ENCODE results near the gene SLC2A9.

SLC2A9 gene

DNA sequence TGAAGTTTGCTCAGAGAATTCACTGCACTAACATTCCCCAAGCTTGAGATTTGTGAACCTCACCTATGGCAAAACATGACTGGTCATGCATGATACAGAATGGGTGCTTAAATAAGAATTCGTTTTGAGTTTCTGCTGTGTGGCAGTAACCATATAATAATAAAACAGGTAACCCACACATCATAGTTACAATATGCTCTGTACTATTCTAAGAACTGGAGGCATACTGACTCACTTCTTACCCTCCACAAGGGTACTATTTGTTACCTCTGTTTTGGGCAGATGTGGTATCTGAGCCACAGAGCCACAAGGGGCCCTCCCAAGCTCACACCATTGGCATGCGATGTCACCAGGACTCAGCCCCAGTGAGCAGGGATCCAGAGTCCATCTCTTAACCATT, 17.6 kb downstream of the SLC2A9 start:
- TF ChIP-seq CEBPB (IDR thresholded peaks at IDR 0.05): no peak
- no peak for TF ChIP-seq RAD21 (IDR thresholded peaks at IDR 0.05; ENCODE audit: low read depth)
- no peak for TF ChIP-seq TCF12 (IDR thresholded peaks at IDR 0.05; ENCODE audit: low read depth)
- no peak for TF ChIP-seq EGR1 (IDR thresholded peaks at IDR 0.05)
- no peak for TF ChIP-seq CREB1 (IDR thresholded peaks at IDR 0.05; ENCODE audit: low read depth)
- TF ChIP-seq, protein P1, sequence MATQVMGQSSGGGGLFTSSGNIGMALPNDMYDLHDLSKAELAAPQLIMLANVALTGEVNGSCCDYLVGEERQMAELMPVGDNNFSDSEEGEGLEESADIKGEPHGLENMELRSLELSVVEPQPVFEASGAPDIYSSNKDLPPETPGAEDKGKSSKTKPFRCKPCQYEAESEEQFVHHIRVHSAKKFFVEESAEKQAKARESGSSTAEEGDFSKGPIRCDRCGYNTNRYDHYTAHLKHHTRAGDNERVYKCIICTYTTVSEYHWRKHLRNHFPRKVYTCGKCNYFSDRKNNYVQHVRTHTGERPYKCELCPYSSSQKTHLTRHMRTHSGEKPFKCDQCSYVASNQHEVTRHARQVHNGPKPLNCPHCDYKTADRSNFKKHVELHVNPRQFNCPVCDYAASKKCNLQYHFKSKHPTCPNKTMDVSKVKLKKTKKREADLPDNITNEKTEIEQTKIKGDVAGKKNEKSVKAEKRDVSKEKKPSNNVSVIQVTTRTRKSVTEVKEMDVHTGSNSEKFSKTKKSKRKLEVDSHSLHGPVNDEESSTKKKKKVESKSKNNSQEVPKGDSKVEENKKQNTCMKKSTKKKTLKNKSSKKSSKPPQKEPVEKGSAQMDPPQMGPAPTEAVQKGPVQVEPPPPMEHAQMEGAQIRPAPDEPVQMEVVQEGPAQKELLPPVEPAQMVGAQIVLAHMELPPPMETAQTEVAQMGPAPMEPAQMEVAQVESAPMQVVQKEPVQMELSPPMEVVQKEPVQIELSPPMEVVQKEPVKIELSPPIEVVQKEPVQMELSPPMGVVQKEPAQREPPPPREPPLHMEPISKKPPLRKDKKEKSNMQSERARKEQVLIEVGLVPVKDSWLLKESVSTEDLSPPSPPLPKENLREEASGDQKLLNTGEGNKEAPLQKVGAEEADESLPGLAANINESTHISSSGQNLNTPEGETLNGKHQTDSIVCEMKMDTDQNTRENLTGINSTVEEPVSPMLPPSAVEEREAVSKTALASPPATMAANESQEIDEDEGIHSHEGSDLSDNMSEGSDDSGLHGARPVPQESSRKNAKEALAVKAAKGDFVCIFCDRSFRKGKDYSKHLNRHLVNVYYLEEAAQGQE (IDR thresholded peaks at IDR 0.05; ENCODE audit: low read depth): no peak
- TF ChIP-seq, protein P2, sequence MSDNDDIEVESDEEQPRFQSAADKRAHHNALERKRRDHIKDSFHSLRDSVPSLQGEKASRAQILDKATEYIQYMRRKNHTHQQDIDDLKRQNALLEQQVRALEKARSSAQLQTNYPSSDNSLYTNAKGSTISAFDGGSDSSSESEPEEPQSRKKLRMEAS (IDR thresholded peaks at IDR 0.05): no peak
- no peak for TF ChIP-seq ZBTB7A (IDR thresholded peaks at IDR 0.05; ENCODE audit: low read depth)
- no peak for TF ChIP-seq NFIC (IDR thresholded peaks at IDR 0.05)
- no peak for TF ChIP-seq EP300 (IDR thresholded peaks at IDR 0.05; ENCODE audit: borderline replicate concordance)
- TF ChIP-seq YY1 (IDR thresholded peaks at IDR 0.05; ENCODE audit: low read depth): no peak
- no peak for TF ChIP-seq FOXM1 (IDR thresholded peaks at IDR 0.05; ENCODE audit: borderline replicate concordance, low read depth)
- TF ChIP-seq, protein P3, sequence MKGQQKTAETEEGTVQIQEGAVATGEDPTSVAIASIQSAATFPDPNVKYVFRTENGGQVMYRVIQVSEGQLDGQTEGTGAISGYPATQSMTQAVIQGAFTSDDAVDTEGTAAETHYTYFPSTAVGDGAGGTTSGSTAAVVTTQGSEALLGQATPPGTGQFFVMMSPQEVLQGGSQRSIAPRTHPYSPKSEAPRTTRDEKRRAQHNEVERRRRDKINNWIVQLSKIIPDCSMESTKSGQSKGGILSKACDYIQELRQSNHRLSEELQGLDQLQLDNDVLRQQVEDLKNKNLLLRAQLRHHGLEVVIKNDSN (IDR thresholded peaks at IDR 0.05): no peak
- no peak for TF ChIP-seq TEAD4 (IDR thresholded peaks at IDR 0.05)
- no peak for TF ChIP-seq TAF1 (IDR thresholded peaks at IDR 0.05; ENCODE audit: low read depth)

DNA sequence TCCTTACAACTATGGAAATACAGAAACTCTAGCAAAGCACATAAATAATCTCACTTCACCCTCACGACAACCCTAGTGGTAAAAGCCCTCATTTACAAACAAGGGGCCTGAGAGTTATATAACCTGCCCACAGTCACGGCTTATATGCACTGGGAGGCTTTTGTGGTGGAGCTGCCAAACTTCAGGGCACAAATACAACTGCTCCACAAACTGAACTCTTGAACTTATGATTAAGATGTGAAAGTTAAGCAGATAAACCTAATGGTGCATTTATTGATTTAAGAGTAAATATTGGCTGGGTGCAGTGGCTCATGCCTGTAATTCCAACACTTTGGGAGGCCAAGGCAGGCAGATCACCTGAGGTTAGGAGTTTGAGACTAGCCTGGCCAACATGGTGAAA, 19.0 kb downstream of the SLC2A9 start:
- TF ChIP-seq, protein P3 (IDR thresholded peaks at IDR 0.05): no peak
- TF ChIP-seq, protein P2 (IDR thresholded peaks at IDR 0.05): no peak
- TF ChIP-seq TCF12 (IDR thresholded peaks at IDR 0.05; ENCODE audit: low read depth): no peak
- no peak for TF ChIP-seq TAF1 (IDR thresholded peaks at IDR 0.05; ENCODE audit: low read depth)
- TF ChIP-seq CREB1 (IDR thresholded peaks at IDR 0.05; ENCODE audit: low read depth): no peak
- TF ChIP-seq RAD21 (IDR thresholded peaks at IDR 0.05; ENCODE audit: low read depth): no peak
- no peak for TF ChIP-seq ZBTB7A (IDR thresholded peaks at IDR 0.05; ENCODE audit: low read depth)
- no peak for TF ChIP-seq CEBPB (IDR thresholded peaks at IDR 0.05)
- TF ChIP-seq NFIC (IDR thresholded peaks at IDR 0.05): no peak
- no peak for TF ChIP-seq EP300 (IDR thresholded peaks at IDR 0.05; ENCODE audit: borderline replicate concordance)
- TF ChIP-seq, protein P1 (IDR thresholded peaks at IDR 0.05; ENCODE audit: low read depth): no peak
- TF ChIP-seq YY1 (IDR thresholded peaks at IDR 0.05; ENCODE audit: low read depth): no peak
- no peak for TF ChIP-seq EGR1 (IDR thresholded peaks at IDR 0.05)
- no peak for TF ChIP-seq FOXM1 (IDR thresholded peaks at IDR 0.05; ENCODE audit: borderline replicate concordance, low read depth)
- TF ChIP-seq TEAD4 (IDR thresholded peaks at IDR 0.05): no peak

DNA sequence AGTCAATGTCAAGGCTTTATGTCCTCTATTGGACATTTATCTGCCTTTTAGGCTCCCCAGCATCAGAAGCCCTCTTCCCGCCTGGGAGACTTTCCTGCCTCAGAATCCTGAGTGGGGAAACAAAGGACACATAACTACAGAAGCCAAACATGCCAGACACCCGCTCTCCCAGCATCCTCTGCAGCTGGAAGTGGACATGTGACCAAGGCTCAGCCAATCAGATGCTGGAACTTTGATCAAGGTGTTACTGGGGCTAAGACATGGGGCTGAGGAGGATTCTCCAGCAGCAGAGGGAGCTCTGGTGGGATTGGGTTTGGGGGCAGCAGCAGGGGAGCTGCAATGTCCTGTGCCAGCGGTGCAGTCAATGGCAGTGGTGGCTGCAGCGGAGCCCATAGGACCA, 19.5 kb downstream of the SLC2A9 start:
- TF ChIP-seq, protein P3 (IDR thresholded peaks at IDR 0.05): peak; percentile 60
- TF ChIP-seq, protein P2 (IDR thresholded peaks at IDR 0.05): no peak

DNA sequence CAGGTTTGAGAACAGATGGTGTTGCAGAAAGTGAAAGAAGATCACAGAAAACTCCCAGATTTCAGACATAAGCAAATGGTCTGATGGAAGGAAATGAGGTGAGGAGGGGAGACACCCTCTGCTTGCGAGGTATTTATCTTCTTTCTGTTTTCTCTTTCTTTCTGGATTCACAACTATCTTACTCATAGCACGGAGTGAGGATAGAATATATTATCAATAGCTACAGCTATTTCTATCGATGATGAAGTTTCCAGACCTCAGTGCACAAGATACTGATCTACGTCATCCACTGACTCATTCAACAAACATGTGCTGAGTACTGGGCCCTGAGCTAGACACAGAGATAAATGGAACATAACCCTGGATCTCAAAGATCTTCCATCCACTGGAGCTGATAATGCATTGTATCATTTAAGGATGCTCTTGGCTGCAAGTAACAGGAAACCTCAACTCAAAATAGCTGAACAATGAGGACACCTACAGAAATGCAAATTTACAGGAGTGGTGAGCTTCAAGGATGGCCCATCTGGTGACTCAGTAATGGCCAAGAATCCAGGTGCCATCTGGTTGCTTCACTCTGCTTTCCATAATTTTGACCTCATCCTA, 21.2 kb downstream of the SLC2A9 start:
- TF ChIP-seq, protein P1 (IDR thresholded peaks at IDR 0.05; ENCODE audit: low read depth): no peak
- no peak for TF ChIP-seq TEAD4 (IDR thresholded peaks at IDR 0.05)
- TF ChIP-seq TAF1 (IDR thresholded peaks at IDR 0.05; ENCODE audit: low read depth): no peak
- TF ChIP-seq NFIC (IDR thresholded peaks at IDR 0.05): no peak
- no peak for TF ChIP-seq ZBTB7A (IDR thresholded peaks at IDR 0.05; ENCODE audit: low read depth)
- TF ChIP-seq EGR1 (IDR thresholded peaks at IDR 0.05): no peak
- no peak for TF ChIP-seq TCF12 (IDR thresholded peaks at IDR 0.05; ENCODE audit: low read depth)
- TF ChIP-seq CREB1 (IDR thresholded peaks at IDR 0.05; ENCODE audit: low read depth): no peak
- TF ChIP-seq RAD21 (IDR thresholded peaks at IDR 0.05; ENCODE audit: low read depth): no peak
- TF ChIP-seq CEBPB (IDR thresholded peaks at IDR 0.05): no peak
- TF ChIP-seq YY1 (IDR thresholded peaks at IDR 0.05; ENCODE audit: low read depth): no peak
- TF ChIP-seq, protein P2 (IDR thresholded peaks at IDR 0.05): no peak
- no peak for TF ChIP-seq FOXM1 (IDR thresholded peaks at IDR 0.05; ENCODE audit: borderline replicate concordance, low read depth)
- no peak for TF ChIP-seq EP300 (IDR thresholded peaks at IDR 0.05; ENCODE audit: borderline replicate concordance)
- TF ChIP-seq, protein P3 (IDR thresholded peaks at IDR 0.05): no peak
